ENCODE data around the gene IRGQ.

Gene IRGQ

DNA sequence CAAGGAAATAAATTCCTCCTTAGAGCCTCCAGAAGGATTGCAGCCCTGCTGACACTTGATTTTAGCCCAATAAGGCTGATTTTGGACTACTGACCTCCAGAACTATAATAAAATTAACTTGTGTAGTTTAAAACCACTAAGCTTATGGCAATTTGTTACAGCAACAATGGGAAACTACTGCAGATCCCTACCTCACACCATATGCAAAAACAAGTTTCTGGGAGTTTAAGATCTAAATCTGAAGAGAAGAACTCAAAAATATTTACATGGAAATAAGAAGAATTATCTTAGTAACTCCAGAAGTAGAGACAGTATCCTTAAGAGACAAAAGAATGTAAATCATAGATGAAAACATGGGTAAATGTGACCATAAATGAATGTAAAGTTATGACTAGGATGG is 57.0 kb downstream of the IRGQ start:
- no peak for FAIRE-seq

DNA sequence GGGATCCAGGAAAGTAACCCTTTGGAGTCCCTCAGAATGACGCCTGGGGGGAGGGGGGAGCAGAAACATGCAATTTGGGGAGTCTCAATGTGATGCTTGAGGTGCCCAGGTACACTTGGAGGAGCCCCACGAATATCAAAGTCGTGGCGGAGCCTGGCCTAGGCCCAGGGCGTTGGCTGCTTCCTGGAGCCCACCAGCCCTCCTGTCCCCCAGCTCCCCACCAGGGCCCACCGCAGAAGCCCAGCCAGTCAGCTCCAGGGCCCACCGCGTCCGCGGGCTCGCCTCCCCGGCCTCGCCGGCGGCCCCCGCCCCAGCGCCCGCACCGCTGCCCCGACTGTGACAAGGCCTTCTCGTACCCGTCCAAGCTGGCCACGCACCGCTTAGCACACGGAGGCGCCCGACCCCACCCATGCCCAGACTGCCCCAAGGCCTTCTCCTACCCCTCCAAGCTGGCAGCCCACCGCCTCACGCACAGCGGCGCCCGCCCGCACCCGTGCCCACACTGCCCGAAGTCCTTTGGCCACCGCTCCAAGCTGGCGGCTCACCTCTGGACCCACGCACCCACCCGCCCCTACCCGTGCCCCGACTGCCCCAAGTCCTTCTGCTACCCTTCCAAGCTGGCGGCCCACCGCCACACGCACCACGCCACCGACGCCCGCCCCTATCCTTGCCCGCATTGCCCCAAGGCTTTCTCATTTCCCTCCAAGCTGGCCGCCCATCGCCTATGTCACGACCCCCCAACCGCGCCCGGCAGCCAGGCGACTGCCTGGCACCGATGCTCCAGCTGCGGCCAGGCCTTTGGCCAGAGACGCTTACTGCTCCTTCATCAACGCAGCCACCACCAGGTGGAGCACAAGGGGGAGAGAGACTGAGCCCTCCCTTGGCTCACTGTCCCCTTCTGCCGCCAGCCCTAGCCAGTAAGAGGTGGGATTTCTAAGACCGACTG is 60.8 kb downstream of the IRGQ start:
- FAIRE-seq = no peak

All from islet of Langerhans (tissue), 1 donor.